NOMO-1 treated with DMSO at 0.1 percent for 48 hours (cell line): ENCODE data around the gene TBC1D3G.
"Not testable (repeated sequence)": the region's sequence is repeated elsewhere in the genome, so short reads cannot be mapped to it uniquely, and the experiment has no call there.

Source experiments
- DNase-seq: peaks from one replicate; lab custom pipeline; 2025; ENCODE audit not compliant: unreplicated experiment; lab: John Stamatoyannopoulos, UW

TBC1D3G gene

GRCh38 chr17:36323584-36323983, at the start of gene TBC1D3G:
Gene TBC1D3G (plus strand): TSS chr17:36323884. CDS start chr17:36325412, 1,528 bp downstream.
- not testable (repeated sequence) for DNase-seq

DNA sequence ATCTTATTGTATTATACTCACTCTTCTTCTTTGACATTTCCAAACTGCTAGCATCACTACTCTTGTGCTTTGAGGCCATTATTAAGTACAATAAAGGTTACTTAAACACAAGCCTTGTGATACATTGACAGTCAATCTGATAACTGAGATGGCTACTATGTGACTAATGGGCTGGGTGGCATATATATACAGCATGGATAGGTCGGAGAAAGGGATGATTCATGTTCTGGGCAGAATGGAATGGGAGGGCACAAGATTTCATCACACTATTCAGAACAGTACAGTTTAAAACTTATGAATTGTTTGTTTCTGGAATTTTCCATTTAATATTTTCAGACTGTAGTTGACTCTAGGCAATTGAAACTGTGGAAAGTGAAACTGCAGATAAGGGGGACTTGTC, 40.4 kb upstream of the TBC1D3G start:
- DNase-seq, result not testable (repeated sequence)

DNA sequence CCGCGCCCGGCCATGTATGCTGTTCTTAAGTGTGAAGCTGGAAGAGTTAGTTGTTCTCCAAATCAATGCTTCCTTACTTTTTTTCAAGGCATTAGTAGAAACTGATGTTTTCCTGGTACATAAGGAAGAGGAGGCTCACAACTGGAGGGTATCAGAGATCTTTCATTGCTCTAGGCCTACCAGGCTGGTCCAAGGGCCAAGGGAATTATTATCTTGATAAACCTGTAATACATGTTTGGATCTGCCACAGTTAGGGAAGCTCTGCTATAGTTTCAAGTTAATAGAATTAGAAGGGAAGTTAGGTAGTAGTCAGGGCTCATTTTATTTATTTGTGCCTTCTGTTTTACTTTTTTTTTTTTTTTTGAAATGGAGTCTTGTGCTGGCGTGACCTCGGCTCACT, 39.5 kb upstream of the TBC1D3G start:
- DNase-seq, result not testable (repeated sequence)

DNA sequence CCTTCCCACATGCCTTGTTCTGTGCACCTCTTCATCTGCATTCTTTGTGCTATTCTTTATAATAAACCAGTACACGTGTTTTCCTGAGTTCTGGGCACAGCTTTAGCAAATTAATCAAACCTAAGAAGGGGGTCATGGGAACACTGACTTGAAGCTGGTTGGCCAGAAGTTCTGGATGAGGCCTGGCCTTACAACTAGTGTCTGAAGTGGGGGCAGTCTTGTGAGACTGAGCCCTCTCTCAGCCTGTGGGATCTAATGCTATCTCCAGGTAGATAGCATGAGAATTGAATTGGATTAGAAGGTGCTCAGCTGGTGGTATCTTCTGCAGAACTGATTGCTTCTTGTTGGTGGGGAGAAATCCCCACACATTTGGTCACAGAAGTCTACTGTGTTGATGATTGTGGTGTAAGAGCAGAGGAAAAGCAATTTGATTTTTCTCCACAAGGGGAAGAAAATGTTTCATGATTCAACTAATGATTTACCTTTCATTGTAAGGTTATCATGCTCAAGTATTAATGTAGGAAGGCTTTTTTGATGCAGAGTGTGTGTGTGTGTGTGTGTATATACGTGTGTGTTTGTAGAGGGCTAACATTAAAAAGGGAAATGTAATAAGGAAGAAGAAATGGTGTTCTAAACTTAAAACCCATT, 33.6 kb upstream of the TBC1D3G start:
- DNase-seq, result not testable (repeated sequence)

DNA sequence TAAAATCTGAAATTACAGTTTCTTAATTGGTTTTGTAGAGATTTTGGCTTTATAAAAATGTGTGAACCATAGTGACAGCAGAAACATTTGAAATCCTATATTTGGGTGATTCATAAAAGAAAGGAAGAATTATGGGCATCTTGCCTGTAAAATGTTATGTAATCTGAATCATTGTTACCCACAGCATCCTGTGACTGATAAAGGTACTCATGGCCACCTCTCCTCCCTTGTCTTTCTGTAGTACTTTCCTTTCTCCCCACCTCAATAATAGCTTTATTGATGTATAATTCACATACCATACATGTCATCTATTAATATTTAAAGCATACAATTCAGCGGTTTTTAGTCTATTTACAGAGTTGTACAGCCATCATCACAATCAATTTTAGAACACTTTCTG, 28.5 kb upstream of the TBC1D3G start:
- DNase-seq, result not testable (repeated sequence)

DNA sequence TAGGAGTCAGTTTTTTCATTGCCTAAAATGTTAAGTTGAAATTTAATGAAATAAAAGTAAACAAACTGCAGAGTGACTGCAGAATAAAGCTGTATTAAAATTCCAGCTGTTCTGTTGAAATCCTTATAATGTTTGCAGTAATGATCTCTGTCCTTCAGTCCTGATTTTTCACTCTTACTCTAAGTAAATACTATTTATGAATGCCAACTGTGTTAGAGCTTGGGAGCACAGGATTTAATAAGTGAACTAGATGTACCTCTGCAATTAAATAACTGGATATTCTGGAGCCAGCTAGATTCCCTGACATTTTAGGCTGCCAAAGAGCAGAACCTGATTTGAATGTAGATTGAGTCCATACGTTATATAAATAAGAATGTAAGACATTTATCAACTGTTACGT, 7.9 kb upstream of the TBC1D3G start:
- not testable (repeated sequence) for DNase-seq

DNA sequence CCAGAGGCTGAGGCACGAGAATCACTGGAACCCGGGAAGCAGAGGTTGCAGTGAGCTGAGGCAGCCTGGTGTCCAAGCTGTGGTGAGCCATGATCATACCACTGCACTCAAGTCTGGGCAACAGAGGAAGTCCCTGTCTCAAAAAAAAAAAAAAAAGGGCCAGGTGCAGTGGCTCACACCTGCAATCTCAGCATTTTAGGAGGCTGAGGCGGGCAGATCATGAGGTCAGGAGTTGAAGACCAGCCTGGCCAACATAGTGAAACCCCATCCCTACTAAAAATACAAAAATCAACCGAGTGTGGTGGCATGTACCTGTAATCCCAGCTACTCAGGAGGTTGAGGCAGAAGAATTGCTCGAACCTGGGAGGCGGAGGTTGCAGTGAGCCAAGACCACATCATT, 38.8 kb downstream of the TBC1D3G start:
- not testable (repeated sequence) for DNase-seq

DNA sequence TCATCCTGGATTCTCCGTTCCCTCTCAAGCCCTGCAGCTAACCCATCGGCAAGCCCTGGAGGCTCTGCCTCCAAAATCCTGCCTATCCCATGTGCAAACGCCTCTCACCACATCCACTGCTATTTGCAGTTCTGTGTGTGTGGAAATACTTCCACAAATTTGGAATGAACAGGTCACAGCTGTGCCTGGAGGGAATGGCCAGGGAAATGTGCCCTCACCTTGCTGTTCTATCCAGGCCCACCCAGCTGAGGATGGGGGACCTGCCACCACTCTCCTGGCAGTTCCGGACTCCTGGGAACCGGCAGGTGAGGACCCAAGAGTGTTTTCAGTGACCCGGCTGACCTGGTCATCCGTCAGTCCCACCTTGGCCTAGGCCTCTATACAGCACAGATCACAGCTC, 52.3 kb downstream of the TBC1D3G start:
- not testable (repeated sequence) for DNase-seq
